Activated T-cell treated with anti-CD3 and anti-CD28 coated beads for 24 hours (primary cell): ENCODE data around the gene SCO2.
"Not testable (repeated sequence)": the region's sequence is repeated elsewhere in the genome, so short reads cannot be mapped to it uniquely, and the experiment has no call there.

Source experiments
- DNase-seq: peaks from one replicate; pipeline ENCODE4 v3.0.0-alpha.2; 2020; ENCODE audit warnings: low read depth

The SCO2 gene

GRCh38 chr22:50551160-50551752 lies 25.9 kb upstream of the SCO2 start:
- no peak for DNase-seq

- DNase-seq, result no peak
Observed at GRCh38 chr22:50550395-50550794, 25.0 kb upstream of the SCO2 start.

GRCh38 chr22:50548921-50549790 lies 23.8 kb upstream of the SCO2 start:
- no peak for DNase-seq

- DNase-seq, result peak; percentile 50
Observed at GRCh38 chr22:50548040-50548920, 22.9 kb upstream of the SCO2 start.

- no peak for DNase-seq
Observed at GRCh38 chr22:50547263-50547985, 22.0 kb upstream of the SCO2 start.

GRCh38 chr22:50546326-50547262 lies 21.2 kb upstream of the SCO2 start:
- DNase-seq, result no peak

- DNase-seq, result no peak
Observed at GRCh38 chr22:50545522-50546325, 20.3 kb upstream of the SCO2 start, which contains the start of gene KLHDC7B. Gene KLHDC7B (plus strand): TSS chr22:50545899. CDS start chr22:50546244, 345 bp downstream.

GRCh38 chr22:50544746-50545253 lies 19.4 kb upstream of the SCO2 start:
- no peak for DNase-seq

GRCh38 chr22:50544078-50544745 lies 18.8 kb upstream of the SCO2 start:
- peak; percentile 74 for DNase-seq

GRCh38 chr22:50542416-50542927 lies 17.1 kb upstream of the SCO2 start:
- no peak for DNase-seq

- not testable (repeated sequence) for DNase-seq
Observed at GRCh38 chr22:50541667-50542026, 16.2 kb upstream of the SCO2 start.

GRCh38 chr22:50540381-50540780 lies 15.0 kb upstream of the SCO2 start:
- DNase-seq, result no peak

GRCh38 chr22:50537765-50538164 lies 12.4 kb upstream of the SCO2 start:
- DNase-seq, result no peak

GRCh38 chr22:50536226-50536625 lies 10.8 kb upstream of the SCO2 start:
- no peak for DNase-seq

- no peak for DNase-seq
Observed at GRCh38 chr22:50535113-50535512, 9.7 kb upstream of the SCO2 start.

- not testable (repeated sequence) for DNase-seq
Observed at GRCh38 chr22:50533856-50534711, 8.7 kb upstream of the SCO2 start.

GRCh38 chr22:50532824-50533796 lies 7.7 kb upstream of the SCO2 start:
- DNase-seq, result no peak
